Large intestine (tissue), 3 donors: ENCODE measurements around the gene ZBTB7A. TPM values are rescaled to one million over a fixed set of nuclear protein-coding genes. Genes with fewer than 3 reads are reported as not detected.
A peak's percentile ranks its signal among the peaks of the same experiment; 100 is the strongest.
"Not testable (repeated sequence)": the region's sequence is repeated elsewhere in the genome, so short reads cannot be mapped to it uniquely, and the experiment has no call there.

Experiments used
- DNase-seq, 2 donors: peaks; one replicate each; pipeline versions ENCODE4 v3.0.0 to v3.0.0-alpha.2; 2013
- H3K27ac ChIP-seq: one replicate; pipeline ENCODE4 v1.5.1; 2013; ENCODE audit warnings: low read length
- H3K27me3 ChIP-seq: 2 replicates; pipeline ENCODE4 v1.6.1; 2013; ENCODE audit warnings: low read length; ENCODE audit not compliant: control insufficient read depth, insufficient read depth
- H3K36me3 ChIP-seq: 2 replicates; pipeline ENCODE4 v1.6.1; 2013; ENCODE audit warnings: low read length; ENCODE audit not compliant: control insufficient read depth, insufficient read depth
- H3K4me1 ChIP-seq: one replicate; pipeline ENCODE4 v1.6.1; 2013; ENCODE audit warnings: low read length; ENCODE audit not compliant: control insufficient read depth, insufficient read depth
- H3K4me3 ChIP-seq: one replicate; pipeline ENCODE4 v1.5.1; 2013; ENCODE audit warnings: low read length
- H3K9me3 ChIP-seq: one replicate; pipeline ENCODE4 v1.6.1; 2013; ENCODE audit warnings: mild to moderate bottlenecking, low read depth, low read length, moderate library complexity; ENCODE audit not compliant: control insufficient read depth
- WGBS: methylation state at CpG from one replicate; pipeline ENCODE4 v1.1.5; 2013; ENCODE audit warnings: low lambda C conversion rate; ENCODE audit not compliant: insufficient coverage; 5-methylcytosine and 5-hydroxymethylcytosine counted together
- polyA plus RNA-seq: library from polyadenylated mRNA; unstranded; fragments of 120-200 nt; gene quantifications from one replicate; pipeline ENCODE4 v1.2.1, GENCODE V29; 2013

The ZBTB7A gene
- polyA plus RNA-seq, 1 donor, result 34.1 TPM

DNA sequence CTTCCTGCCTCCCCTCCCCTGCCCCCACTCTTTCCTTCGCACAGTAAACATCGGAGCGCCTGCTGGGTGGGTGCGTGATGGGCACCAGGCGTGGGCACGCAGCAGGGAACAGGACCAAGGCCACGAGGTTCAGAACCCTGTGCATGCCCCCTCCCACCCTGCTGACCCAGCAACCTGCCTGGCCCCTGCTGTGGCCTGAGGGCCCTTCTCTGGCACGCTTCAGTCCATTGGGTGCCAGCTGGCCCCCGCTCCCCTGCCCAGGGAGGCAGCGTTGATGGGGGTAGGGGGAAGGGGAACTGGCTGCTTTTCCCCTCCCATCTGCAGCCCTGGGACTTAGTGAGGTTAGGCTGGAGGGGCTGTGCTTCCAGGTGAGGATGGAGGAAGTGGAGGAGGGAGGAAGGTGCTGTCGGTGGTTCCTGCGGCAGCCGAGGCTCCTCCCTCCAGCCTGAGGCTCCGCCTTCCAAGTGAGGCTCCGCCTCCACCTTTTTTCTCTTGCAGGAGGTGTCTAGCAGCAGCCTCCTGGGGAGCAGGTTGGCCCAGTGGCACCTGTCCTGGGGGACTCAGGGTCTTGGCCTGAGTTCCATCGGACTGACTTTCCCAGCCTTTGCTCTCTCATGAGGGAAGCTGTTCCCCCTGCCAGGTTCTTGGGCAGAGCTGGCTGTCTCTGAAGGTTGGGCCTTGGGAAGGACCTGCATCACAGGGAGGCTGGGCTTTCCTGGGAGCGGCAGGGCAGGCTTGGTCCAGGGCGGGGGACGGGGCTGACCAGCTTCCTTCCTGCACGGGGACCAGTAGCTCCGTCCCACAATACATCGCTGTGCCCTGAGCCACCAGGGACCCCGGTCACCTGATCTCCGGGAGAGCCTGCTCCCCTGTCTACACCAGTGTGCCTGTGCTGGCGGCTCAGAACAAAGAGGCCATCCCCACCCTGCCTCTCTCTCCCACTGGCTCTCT, 51.9 kb downstream of the ZBTB7A start:
- peaks cover 33% of the 10 kb centered on the region for H3K4me1 ChIP-seq

DNA sequence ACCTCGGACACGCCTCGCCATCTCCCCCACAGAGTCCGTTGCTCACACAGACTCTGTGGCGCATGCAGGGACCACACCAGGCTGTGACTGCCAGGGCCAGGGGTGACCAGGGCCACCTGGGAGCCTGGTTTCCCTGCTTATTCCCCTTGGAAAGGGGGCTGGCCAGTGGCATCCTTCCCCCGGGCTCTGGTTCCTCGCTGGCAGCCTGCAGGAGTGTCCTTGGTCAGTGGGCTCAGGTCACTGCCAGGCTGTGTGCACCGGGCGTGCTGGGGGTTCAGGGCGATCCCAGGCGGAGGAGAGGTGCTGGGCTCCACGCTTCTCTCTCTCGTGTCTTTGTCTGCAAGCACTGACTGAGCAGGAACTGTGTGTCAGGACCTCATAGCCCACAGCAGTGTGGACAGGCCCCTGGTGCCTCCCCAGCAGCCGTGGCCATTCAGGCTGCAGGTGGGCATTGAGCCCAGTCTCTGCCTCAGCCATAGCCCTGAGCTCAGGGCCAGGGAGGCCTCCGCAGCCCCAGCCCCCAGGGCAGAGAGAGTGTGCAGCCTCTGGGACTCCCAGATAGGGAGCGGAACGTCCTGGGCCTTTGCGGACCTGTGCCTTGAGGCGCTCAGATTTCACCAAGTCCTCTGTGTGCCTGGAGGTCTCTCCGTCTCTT, 52.7 kb downstream of the ZBTB7A start:
- H3K27ac ChIP-seq, result no peak overlapping the region

More for the DNA sequence above, 51.9 kb downstream of the ZBTB7A start:
- no peaks in the 10 kb centered on the region for H3K9me3 ChIP-seq
- peak overlapping the region; percentile 11 for H3K27ac ChIP-seq
- DNase-seq, result no peak
- H3K27me3 ChIP-seq, result no peaks in the 10 kb centered on the region
- peaks cover 71% of the 10 kb centered on the region for H3K36me3 ChIP-seq
- no CpG with 5 or more reads among the region's 25 CpGs for WGBS
- no peak overlapping the region for H3K4me3 ChIP-seq

DNA sequence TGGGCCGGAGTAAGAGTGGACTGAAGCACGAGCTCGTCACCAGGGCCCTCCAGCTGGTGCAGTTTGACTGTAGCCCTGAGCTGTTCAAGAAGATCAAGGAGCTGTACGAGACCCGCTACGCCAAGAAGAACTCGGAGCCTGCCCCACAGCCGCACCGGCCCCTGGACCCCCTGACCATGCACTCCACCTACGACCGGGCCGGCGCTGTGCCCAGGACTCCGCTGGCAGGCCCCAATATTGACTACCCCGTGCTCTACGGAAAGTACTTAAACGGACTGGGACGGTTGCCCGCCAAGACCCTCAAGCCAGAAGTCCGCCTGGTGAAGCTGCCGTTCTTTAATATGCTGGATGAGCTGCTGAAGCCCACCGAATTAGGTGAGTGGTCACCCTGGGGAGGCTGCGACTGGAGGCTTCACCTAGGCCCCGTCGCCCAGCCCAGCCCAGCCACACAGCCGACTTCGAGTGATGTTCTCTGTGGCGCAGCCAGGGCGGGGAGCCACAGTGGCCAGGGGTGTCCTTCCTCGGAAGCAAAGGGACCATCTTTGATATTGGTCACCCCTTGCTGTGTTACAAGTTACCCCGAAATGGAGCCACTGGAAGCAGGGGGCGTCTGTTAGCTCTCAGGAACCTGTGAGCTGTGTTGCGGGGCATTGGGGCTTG, 53.6 kb downstream of the ZBTB7A start:
- H3K4me1 ChIP-seq, result peaks cover 48% of the 10 kb centered on the region
- peaks cover 64% of the 10 kb centered on the region for H3K36me3 ChIP-seq
- H3K27me3 ChIP-seq, result no peaks in the 10 kb centered on the region
- no peaks in the 10 kb centered on the region for H3K9me3 ChIP-seq
- H3K27ac ChIP-seq, result no peak overlapping the region
- no CpG with 5 or more reads among the region's 33 CpGs for WGBS
- DNase-seq, result no peak
- H3K4me3 ChIP-seq, result no peak overlapping the region

More for the DNA sequence above, 52.7 kb downstream of the ZBTB7A start:
- WGBS, result no CpG with 5 or more reads among the region's 20 CpGs
- DNase-seq, result no peak
- peaks cover 41% of the 10 kb centered on the region for H3K4me1 ChIP-seq
- H3K36me3 ChIP-seq, result peaks cover 64% of the 10 kb centered on the region
- no peaks in the 10 kb centered on the region for H3K9me3 ChIP-seq
- H3K27me3 ChIP-seq, result no peaks in the 10 kb centered on the region
- H3K4me3 ChIP-seq, result no peak overlapping the region

DNA sequence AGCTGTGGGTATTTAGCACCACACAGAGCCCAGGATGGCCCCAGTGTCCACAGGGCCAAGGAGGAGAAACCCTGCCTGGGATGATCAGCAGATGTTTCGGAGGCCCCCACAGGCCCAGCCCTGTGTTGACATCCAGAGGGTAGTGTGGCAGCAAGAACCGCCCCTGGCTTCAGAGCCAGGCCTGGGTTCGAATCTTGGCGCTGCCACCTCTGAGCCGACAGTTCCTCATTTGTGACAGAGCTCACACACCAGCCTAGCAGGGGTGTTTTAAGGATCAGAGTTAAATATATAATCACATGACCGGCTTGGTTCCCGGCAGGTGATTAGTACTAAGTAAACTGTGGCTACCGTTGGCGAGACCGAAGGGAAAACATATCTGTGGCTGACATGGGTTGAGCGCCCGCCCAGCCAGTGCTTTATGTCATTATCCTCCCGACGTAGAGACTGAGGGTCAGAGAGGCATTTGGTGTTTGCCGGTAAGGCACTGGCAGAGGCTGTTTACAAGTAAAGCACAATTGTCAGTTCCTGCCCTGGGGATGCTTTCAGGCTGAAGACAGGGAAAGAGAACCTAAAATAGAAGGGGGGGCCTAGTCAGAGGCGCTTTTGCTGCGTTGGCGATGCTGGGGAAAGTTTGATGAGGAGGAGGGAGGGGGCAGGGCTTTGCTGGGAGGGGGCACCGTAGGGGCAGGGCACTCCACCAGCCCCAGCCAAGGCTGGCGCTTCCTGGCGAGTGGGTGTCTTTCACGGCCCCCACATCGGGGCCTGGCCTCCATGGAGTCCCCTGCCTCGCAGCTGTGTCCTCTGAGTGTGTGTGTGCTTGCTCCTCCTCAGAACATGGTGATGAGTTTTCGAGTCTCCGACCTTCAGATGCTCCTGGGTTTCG, 54.4 kb downstream of the ZBTB7A start:
- no CpG with 5 or more reads among the region's 27 CpGs for WGBS
- peaks cover 48% of the 10 kb centered on the region for H3K4me1 ChIP-seq
- H3K9me3 ChIP-seq, result no peaks in the 10 kb centered on the region
- no peak overlapping the region for H3K4me3 ChIP-seq
- no peaks in the 10 kb centered on the region for H3K27me3 ChIP-seq
- H3K36me3 ChIP-seq, result peaks cover 57% of the 10 kb centered on the region
- no peak overlapping the region for H3K27ac ChIP-seq
- DNase-seq, result peak in 1 of 2 donors; percentile 65

DNA sequence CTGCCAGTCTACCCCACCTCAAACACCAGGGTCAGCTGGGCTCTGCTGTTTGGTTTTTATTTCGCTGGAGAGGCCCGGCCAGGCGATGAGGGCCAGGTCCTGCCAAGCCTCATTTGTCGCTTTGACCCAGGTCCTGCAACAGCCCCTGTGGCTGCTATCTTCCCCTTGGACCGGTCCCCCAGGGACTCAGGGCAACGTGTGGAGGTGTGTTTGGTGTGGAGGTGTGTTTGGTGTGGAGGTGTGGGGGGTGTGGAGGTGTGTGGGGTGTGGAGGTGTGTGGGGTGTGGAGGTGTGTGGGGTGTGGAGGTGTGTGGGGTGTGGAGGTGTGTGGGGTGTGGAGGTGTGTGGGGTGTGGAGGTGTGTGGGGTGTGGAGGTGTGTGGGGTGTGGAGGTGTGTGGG, 55.3 kb downstream of the ZBTB7A start:
- H3K4me3 ChIP-seq, H3K9me3 ChIP-seq, H3K27ac ChIP-seq, DNase-seq, H3K27me3 ChIP-seq: not testable (repeated sequence)
- Histone ChIP-seq H3K36me3 (peaks cover 48% of the 10 kb centered on the region), H3K4me1 (peaks cover 48% of the 10 kb centered on the region)
- no CpG with 5 or more reads among the region's 6 CpGs for WGBS

DNA sequence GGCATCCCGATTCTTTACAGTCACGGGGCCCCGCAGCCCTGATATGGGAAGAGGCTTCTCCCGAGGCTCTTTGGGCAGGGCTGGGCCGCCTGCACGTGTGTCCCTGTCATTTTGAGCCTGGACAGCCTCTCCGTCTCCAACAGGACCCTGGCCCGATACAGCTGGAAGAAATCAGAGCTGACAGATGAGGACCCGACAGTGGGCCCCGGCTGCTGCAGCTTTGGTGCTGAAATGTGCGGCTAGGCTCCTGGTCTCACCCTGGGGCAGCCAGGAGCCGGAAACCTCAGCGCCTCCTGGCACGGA, 55.9 kb downstream of the ZBTB7A start:
- no peak overlapping the region for H3K27ac ChIP-seq
- peaks cover 41% of the 10 kb centered on the region for H3K36me3 ChIP-seq
- H3K4me3 ChIP-seq, result no peak overlapping the region
- peaks cover 44% of the 10 kb centered on the region for H3K4me1 ChIP-seq
- no peaks in the 10 kb centered on the region for H3K9me3 ChIP-seq
- no peak for DNase-seq
- no CpG with 5 or more reads among the region's 14 CpGs for WGBS
- no peaks in the 10 kb centered on the region for H3K27me3 ChIP-seq

DNA sequence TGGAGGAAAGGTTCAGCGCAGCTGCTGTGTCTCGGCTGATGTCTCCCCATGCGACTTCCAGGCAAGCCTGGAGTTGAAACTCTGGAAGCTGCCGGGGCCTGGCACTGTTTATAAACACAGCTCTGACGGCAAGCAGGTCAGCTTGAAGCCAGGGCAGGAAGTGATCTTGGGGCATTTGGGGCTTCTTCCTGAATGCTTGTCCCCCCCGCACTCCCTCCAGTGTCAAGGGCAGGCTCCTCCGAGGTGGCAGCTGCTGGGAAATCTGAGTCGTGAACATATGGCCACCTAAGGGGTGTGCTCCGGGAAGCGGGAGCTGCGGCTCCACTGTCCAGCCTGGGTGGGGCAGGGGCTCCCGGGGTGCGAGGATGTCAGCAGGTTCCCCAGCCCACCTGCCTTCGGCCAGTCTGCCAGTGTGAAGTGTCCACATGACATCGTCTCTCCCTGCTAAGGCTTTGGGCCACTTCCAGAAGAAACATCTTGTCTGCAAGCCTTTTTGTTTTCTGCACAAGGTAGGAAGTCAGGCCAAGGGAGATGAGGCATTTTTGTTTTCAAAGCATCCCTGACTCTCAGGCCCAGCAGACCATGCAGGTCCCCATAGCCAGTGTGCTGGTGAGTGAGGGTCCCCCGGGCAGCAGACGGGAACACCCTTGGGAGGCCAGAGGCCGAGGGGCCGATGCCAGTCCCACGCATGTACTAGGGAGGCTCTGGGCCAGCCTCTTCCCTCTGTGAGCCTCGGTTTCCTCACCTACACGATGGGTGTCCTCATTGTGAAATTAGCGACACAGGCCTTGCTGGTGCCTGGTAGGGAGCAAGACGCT, 56.5 kb downstream of the ZBTB7A start:
- Histone ChIP-seq H3K9me3 (no peaks in the 10 kb centered on the region), H3K4me1 (peaks cover 38% of the 10 kb centered on the region), H3K27me3 (no peaks in the 10 kb centered on the region), H3K4me3 (peak overlapping the region; percentile 0), H3K36me3 (peaks cover 37% of the 10 kb centered on the region), H3K27ac (no peak overlapping the region)
- no CpG with 5 or more reads among the region's 24 CpGs for WGBS
- DNase-seq, result no peak

DNA sequence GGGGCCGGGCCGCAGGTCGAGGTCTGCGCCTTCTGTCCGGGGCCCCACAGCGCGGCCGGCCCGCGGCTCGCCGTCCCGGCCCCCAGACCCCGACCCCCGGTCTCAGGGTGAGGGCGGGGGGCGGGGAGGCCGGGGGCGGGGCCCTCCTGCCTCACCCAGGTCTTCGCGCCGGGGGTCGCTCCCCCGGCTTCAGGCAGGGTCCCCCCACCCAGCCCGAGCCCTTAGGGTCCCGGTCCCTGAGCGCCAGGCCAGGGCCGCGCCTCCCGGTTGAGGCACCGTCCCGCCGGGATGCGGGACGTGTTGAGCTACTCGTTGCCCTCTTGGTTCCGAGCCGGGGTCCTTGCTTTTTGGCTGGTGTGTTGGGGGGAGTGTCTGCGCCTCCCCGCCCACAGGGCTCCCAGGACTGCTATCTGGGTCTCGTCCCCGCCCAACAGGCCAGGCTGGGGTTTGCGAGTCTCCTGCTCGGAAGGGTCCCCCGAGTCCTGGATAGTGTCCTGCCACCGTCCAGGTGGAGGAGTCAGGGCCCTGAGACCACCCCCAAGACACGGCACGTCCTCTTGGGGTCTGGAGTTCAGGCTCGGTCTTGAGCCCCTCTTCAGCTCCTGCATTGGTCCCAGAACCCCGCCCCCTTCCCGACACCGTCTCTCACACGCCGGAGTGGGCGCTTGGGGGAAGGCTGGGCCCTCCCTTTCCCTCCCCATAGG, 58.7 kb downstream of the ZBTB7A start:
- WGBS, result no CpG with 5 or more reads among the region's 55 CpGs
- DNase-seq, result peak in 1 of 2 donors; percentile 42
- peaks cover 15% of the 10 kb centered on the region for H3K36me3 ChIP-seq
- H3K4me1 ChIP-seq, result peaks cover 32% of the 10 kb centered on the region
- peak overlapping the region; percentile 98 for H3K4me3 ChIP-seq
- H3K27ac ChIP-seq, result no peak overlapping the region
- no peaks in the 10 kb centered on the region for H3K27me3 ChIP-seq
- no peaks in the 10 kb centered on the region for H3K9me3 ChIP-seq
